ENCODE results near the gene AJM1.

- TF ChIP-seq EP300 (IDR thresholded peaks at IDR 0.05; ENCODE audit: borderline replicate concordance) (no peak), MAX (IDR thresholded peaks at IDR 0.05) (no peak), CEBPB (IDR thresholded peaks at IDR 0.05) (no peak)
Observed at GRCh38 chr9:136826188-136826541, 16.1 kb upstream of the AJM1 start.
